T-helper 1 cell (primary cell): ENCODE results near the gene OPCML.

ENCODE experiments used
- DNase-seq, 5 donors: peaks; one replicate each; pipeline ENCODE4 v3.0.0-alpha.2; 2012 to 2020

OPCML gene

GRCh38 chr11:133350045-133350444, 182.3 kb downstream of the OPCML start:
- DNase-seq = no peak

- DNase-seq = no peak
These were observed 184.3 kb downstream of the OPCML start for GRCh38 chr11:133347988-133348387.

- no peak for DNase-seq
These were observed 186.2 kb downstream of the OPCML start for GRCh38 chr11:133346137-133346536.

- DNase-seq = no peak
These were observed 188.3 kb downstream of the OPCML start for GRCh38 chr11:133343951-133344350.

GRCh38 chr11:133339495-133340140, 192.7 kb downstream of the OPCML start:
- no peak for DNase-seq

- DNase-seq = no peak
These were observed 193.7 kb downstream of the OPCML start for GRCh38 chr11:133338588-133338987.

- DNase-seq = no peak
These were observed 194.3 kb downstream of the OPCML start for GRCh38 chr11:133337951-133338418.

- DNase-seq = no peak
These were observed 195.1 kb downstream of the OPCML start for GRCh38 chr11:133337193-133337592.

- DNase-seq = no peak
These were observed 201.3 kb downstream of the OPCML start for GRCh38 chr11:133331031-133331430.

- no peak for DNase-seq
These were observed 205.5 kb downstream of the OPCML start for GRCh38 chr11:133326849-133327248.

- no peak for DNase-seq
These were observed 206.0 kb downstream of the OPCML start for GRCh38 chr11:133326332-133326731.

GRCh38 chr11:133325711-133326110, 206.6 kb downstream of the OPCML start:
- no peak for DNase-seq

GRCh38 chr11:133323354-133323753, 208.9 kb downstream of the OPCML start:
- DNase-seq = no peak

- no peak for DNase-seq
These were observed 214.1 kb downstream of the OPCML start for GRCh38 chr11:133318221-133318620.

- no peak for DNase-seq
These were observed 221.1 kb downstream of the OPCML start for GRCh38 chr11:133311230-133311629.

- no peak for DNase-seq
These were observed 226.3 kb downstream of the OPCML start for GRCh38 chr11:133306019-133306418.

GRCh38 chr11:133305208-133305956, 226.9 kb downstream of the OPCML start:
- no peak for DNase-seq

GRCh38 chr11:133303262-133303661, 229.0 kb downstream of the OPCML start:
- DNase-seq = no peak

- DNase-seq = no peak
These were observed 230.2 kb downstream of the OPCML start for GRCh38 chr11:133302056-133302455.

GRCh38 chr11:133300666-133301065, 231.6 kb downstream of the OPCML start:
- DNase-seq = no peak

GRCh38 chr11:133291780-133292179, 240.5 kb downstream of the OPCML start:
- DNase-seq = no peak

GRCh38 chr11:133285359-133285758, 246.9 kb downstream of the OPCML start:
- DNase-seq = no peak

GRCh38 chr11:133284156-133284555, 248.1 kb downstream of the OPCML start:
- DNase-seq = no peak

GRCh38 chr11:133277886-133278285, 254.4 kb downstream of the OPCML start:
- DNase-seq = no peak
